Adipose tissue (tissue), 3 donors: ENCODE measurements around the gene ECHS1. TPM values are rescaled to one million over a fixed set of nuclear protein-coding genes. Genes with fewer than 3 reads are reported as not detected.

Experiments used
- H3K27ac ChIP-seq: one replicate; pipeline ENCODE4 v1.5.1; 2013; ENCODE audit warnings: low read depth, low read length
- WGBS, 3 donors: extraction: QIAGEN DNeasy Blood & Tissue Kit; methylation state at CpG; one replicate each; pipeline ENCODE4 v1.1.7; 2013; 5-methylcytosine and 5-hydroxymethylcytosine counted together
- polyA plus RNA-seq, 3 donors: library from polyadenylated mRNA; stranded (reverse); fragments of 200-250 nt; gene quantifications; one replicate each; pipeline ENCODE4 v1.2.3, GENCODE V29; 2013
- donor health status: healthy with polysubstance abuse.
- donor health status: Bipolar disorder and iron deficiency.
- donor health status: healthy.

ECHS1 gene
- polyA plus RNA-seq, 3 donors, result 82.3 to 405 (median 199) TPM

GRCh38 chr10:133351408-133352318, 21.5 kb downstream of the ECHS1 start:
- WGBS, 3 donors, result 64 to 69% (median 69%) methylated on average over 24 of the region's 24 CpGs
- no peak overlapping the region for H3K27ac ChIP-seq

DNA sequence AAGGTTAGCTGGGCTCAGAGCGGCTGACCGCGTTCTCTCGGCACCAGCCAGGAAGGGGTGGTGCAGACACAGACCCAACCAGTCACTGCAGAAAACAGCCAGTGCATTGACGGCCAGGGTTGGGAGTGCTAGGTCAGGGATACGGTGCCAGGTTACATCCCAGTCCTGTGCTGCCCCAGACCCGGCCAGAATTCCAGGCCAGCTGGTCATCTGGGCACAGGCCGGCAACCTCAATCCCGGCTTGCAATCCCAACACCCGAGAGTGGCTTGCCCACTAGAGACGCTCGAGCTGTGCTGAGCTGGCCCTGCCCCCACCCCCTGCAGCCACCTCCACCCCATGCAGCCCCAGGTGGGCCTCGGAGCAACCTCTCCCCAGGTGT, 22.2 kb downstream of the ECHS1 start:
- no peak overlapping the region for H3K27ac ChIP-seq
- WGBS, 3 donors, result 38 to 67% (median 48%) methylated on average over 12 to 13 of the region's 13 CpGs

DNA sequence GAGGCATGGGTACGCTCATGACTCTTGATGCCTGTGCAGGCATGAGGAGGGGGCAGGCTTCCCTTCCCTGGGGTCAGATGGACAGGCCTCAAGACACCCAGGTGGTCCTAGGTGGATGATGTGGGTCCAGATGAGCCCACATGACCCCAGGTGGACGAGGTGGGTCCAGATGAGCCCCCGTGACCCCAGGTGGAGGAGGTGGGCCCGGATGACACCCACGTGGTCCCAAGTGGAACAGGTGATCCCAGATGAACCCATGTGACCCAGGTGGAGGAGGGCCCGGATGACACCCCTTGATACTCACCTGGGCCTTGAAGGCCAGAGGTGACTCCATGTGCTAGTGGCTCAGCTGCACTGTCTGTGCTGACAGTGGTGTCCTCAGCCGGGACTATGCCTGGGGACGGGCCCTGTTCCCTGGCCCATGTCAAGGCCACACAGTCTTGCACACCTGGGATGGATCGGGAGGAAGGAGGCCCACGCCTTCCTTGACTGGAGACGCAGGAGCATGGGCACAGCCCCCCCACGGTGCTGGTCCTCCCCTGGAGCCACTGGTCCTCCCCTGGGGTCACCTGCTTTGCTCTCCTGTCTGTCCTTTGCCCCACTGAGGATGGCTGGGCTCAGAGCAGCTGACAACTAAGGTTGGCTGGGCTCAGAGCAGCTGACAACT, 22.7 kb downstream of the ECHS1 start:
- 74 to 78% (median 76%) methylated on average over 12 of the region's 12 CpGs for WGBS, 3 donors
- H3K27ac ChIP-seq, result no peak overlapping the region

DNA sequence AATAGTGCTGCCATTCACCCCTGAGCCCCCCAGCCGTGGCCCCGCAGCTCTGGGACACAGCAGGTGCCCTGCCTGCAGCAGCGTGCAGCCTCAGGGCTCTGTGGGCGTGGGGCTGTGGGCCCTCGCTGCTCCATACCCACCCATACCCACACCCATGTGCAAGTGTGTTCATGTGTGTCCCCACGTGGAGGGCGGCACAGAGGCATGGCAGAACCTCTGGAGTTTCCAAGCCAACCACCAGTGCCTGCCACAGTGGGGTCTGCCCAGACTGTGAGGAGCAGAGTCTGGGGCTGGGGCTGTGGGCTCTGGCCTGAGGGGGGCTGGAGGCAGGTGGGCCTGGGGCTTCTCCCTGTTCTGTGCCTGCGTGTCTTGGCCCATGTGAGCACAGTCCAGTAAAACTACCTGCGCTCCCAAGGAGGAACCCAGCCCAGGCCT, 23.6 kb downstream of the ECHS1 start:
- WGBS, 3 donors, result 69 to 74% (median 70%) methylated on average over 9 of the region's 9 CpGs
- no peak overlapping the region for H3K27ac ChIP-seq

DNA sequence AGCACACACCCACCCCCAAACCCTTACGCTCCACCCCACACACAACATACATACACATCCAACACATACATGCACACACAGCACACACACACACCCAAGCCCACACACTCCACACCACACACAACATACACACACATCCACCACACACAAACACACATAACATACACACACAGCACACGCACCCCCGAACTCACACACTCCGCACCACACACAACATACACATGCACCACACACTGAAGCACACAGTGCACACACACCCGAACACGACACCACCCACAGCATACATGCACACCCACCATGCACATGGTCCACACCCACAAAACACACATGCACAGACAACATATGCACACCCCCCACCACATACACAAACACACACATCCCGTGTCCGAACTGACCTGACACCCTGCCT, 24.0 kb downstream of the ECHS1 start:
- WGBS, 3 donors, result 79 to 85% (median 80%) methylated on average over 8 of the region's 8 CpGs
- H3K27ac ChIP-seq, result no peak overlapping the region

DNA sequence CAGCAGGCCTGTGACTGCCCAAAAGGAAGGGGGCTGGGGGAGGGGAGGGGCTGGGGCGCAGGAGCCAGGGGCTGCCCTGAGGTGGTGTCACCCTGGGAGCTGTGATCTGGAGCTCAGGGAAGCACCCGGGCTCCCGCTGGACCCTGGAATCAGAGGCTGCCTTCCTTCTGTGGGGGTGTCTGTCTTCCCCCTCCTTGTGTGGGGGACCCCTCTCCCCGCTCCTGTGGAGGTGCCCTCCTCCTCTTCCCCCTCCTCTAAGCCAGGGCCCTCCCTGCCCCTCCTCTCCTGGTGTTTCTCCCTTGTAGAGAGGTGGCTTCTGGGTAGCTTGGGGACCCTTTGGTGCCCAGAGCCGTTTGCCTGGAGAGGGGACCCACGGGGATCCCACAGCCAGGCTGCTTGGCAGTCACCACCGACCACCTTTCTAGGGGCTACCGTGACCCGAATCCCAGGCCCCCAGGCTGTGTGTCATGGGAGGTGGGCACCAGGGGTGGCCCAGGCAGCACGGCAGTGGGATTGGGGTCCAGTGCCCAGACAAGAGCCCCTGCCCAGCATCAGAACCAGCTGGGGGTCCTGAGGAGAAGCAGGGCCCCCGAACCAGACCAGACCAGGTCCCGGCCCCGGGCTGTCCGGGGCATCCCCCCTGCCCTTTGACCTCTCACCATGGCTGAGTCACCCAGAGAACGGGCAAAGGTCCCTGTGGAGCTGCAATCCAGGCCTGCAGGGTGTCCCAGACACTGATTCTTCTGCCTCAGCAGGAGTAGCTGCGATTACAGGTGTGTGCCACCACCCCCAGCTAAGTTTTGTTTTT, 25.2 kb downstream of the ECHS1 start:
- no peak overlapping the region for H3K27ac ChIP-seq
- 52 to 59% (median 56%) methylated on average over 15 to 16 of the region's 16 CpGs for WGBS, 3 donors

DNA sequence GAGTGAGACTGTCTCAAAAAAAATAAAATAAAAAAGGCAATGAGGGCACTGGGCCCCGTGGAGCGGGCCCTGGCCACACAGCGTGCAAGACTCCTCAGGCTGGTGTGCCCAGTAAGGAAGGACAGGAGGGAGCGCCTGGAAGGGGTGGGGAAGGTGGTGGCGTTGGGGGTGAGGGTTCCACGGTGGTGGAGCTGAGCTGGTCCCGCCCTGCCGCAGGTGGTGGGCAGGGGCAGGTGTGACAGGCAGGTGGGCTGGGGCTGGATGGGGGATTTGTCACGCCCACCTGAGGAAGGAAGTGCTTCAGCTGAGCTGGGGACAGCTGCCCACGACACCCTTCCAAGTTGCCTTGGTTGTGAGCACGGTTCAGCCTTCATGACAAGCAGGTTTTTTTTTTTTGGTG, 26.7 kb downstream of the ECHS1 start:
- WGBS, 3 donors, result 50 to 58% (median 53%) methylated on average over 11 of the region's 11 CpGs
- no peak overlapping the region for H3K27ac ChIP-seq

DNA sequence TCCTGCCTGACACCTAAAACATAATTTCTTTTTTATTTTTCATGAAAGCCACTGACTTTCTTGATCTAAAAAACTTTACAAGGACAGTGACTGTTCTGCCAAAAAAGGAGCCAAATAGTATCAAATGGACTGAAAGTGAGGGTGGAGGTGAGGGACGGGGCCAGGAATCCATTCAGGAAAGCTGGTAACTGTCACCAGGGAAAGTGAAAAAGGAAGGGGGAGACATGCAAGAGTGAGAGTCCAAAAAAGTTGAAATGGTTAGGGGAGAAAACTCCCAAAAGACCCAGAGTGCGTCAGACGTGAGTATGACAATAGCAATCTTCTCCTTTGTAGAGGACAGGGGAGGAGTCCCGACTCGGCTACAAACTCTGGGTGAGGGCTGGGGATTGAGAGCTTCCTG, 28.9 kb downstream of the ECHS1 start:
- WGBS, 3 donors, result 64 to 70% (median 68%) methylated on average over 5 of the region's 5 CpGs
- no peak overlapping the region for H3K27ac ChIP-seq

DNA sequence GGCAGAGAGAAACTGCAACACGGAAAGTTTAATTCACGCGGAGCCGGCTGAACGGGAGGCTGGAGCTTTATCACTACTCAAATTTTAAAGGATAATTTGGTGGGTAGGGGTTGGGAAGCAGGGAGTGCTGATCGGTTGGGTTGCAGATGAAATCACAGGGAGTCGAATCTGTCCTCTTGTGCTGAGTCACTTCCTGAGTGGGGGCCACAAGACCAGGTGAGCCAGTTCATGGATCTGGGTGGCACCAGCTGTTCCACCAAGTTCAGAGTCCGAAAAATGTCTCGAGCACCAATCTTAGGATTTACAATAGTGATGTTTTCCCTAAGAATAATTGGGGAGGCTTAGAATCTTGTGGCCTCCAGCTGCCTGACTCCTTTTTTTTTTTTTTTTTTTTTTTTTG, 29.6 kb downstream of the ECHS1 start:
- H3K27ac ChIP-seq, result no peak overlapping the region
- whole genome bisulfite sequencing, 3 donors, result 52 to 61% (median 59%) methylated on average over 9 of the region's 9 CpGs

- H3K27ac ChIP-seq, result no peak overlapping the region
- WGBS, 3 donors, result 69 to 79% (median 74%) methylated on average over 8 of the region's 8 CpGs
Observed at GRCh38 chr10:133342942-133343341, 30.2 kb downstream of the ECHS1 start.

- WGBS, 3 donors, result 82 to 87% (median 83%) methylated on average over 4 of the region's 4 CpGs
Observed at GRCh38 chr10:133341983-133342382, 31.2 kb downstream of the ECHS1 start.

GRCh38 chr10:133339708-133340380, 33.3 kb downstream of the ECHS1 start:
- no peak overlapping the region for H3K27ac ChIP-seq
- 90 to 91% (median 90%) methylated on average over 13 of the region's 13 CpGs for WGBS, 3 donors

More at GRCh38 chr10:133341983-133342382, 31.2 kb downstream of the ECHS1 start:
- no peak overlapping the region for H3K27ac ChIP-seq

- 85 to 90% (median 90%) methylated on average over 10 of the region's 10 CpGs for WGBS, 3 donors
Observed at GRCh38 chr10:133338080-133339071, 34.8 kb downstream of the ECHS1 start.

DNA sequence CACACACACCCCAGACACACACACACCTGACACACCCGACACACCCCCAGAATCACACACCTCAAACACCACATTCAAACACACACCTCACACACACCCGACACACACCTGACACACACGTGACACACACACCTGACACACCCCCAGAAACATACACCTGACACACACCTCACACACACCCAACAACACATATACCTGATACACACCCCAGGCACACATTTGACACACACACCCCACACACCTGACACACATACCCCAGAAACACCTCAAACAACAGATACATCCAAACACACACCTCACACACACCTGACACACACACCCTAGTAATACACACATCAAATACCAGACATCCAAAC, 35.8 kb downstream of the ECHS1 start:
- WGBS, 3 donors, result 72 to 91% (median 82%) methylated on average over 3 of the region's 3 CpGs
- H3K27ac ChIP-seq, result no peak overlapping the region

More at GRCh38 chr10:133338080-133339071, 34.8 kb downstream of the ECHS1 start:
- H3K27ac ChIP-seq, result no peak overlapping the region

- WGBS, 3 donors, result 11 to 16% (median 13%) methylated on average over 47 to 63 of the region's 63 CpGs
- H3K27ac ChIP-seq, result no peak within 1 kb of the TSS
Observed at GRCh38 chr10:133336577-133337369, 36.4 kb downstream of the ECHS1 start, which contains the start of gene CALY. Gene CALY (minus strand): TSS chr10:133336896. CDS start chr10:133328989, 7,907 bp downstream.

GRCh38 chr10:133336118-133336576, 37.0 kb downstream of the ECHS1 start:
- no peak overlapping the region for H3K27ac ChIP-seq
- 6 to 8% (median 8%) methylated on average over 29 to 41 of the region's 41 CpGs for WGBS, 3 donors
